NB4 (cell line): Measurements from ENCODE around the gene GRIK4.
A peak's percentile ranks its signal among the peaks of the same experiment; 100 is the strongest.

Experiments
- DNase-seq: peaks from one replicate; pipeline ENCODE4 v3.0.0; 2010; ENCODE audit warnings: low read depth
- H3K4me3 ChIP-seq: one replicate; pipeline ENCODE4 v1.5.1; 2011; ENCODE audit warnings: mild to moderate bottlenecking, low read depth, low read length, moderate library complexity
- MAX ChIP-seq: IDR thresholded peaks from 2 replicates; pipeline ENCODE4 v1.6.1; 2011; ENCODE audit warnings: low read depth, low read length
- MYC ChIP-seq: IDR thresholded peaks from 2 replicates; pipeline ENCODE4 v1.6.1; 2011; ENCODE audit warnings: low read depth, low read length
- POLR2A ChIP-seq: IDR thresholded peaks from 2 replicates; pipeline ENCODE4 v1.6.1; 2011; ENCODE audit warnings: mild to moderate bottlenecking; ENCODE audit not compliant: insufficient read length; ENCODE audit errors: extremely low read depth
- TF ChIP-seq, protein P1 (sequence below): IDR thresholded peaks from one replicate; pipeline ENCODE4 v1.5.1; 2012; ENCODE audit warnings: low read depth, low read length

Gene GRIK4

DNA sequence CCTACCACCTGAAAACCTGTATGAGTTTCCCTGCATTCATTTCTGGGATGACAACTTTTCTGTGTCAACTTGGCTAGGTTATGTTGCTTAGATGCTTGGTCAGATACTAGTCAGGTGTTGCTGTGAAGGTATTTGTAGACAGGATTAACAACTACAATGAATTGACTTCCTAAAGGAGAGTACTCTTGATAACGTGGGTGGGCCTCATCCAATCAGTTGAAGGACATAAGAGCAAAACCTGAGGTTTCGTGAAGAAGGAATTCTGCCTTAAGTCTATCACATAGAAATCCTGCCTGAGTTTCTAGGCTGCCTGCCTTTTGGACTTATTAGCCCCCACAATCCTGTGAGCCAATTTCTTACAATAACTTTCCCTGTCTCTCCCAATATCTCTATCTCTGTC is 431.2 kb downstream of the GRIK4 start:
- H3K4me3 ChIP-seq = no peak overlapping the region
- DNase-seq = no peak
- TF ChIP-seq, protein P1, sequence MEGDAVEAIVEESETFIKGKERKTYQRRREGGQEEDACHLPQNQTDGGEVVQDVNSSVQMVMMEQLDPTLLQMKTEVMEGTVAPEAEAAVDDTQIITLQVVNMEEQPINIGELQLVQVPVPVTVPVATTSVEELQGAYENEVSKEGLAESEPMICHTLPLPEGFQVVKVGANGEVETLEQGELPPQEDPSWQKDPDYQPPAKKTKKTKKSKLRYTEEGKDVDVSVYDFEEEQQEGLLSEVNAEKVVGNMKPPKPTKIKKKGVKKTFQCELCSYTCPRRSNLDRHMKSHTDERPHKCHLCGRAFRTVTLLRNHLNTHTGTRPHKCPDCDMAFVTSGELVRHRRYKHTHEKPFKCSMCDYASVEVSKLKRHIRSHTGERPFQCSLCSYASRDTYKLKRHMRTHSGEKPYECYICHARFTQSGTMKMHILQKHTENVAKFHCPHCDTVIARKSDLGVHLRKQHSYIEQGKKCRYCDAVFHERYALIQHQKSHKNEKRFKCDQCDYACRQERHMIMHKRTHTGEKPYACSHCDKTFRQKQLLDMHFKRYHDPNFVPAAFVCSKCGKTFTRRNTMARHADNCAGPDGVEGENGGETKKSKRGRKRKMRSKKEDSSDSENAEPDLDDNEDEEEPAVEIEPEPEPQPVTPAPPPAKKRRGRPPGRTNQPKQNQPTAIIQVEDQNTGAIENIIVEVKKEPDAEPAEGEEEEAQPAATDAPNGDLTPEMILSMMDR = no peak
- no peak for TF ChIP-seq POLR2A
- no peak for TF ChIP-seq MYC
- TF ChIP-seq MAX = no peak

- peak; percentile 19 for DNase-seq
- H3K4me3 ChIP-seq = no peak overlapping the region
Observed at GRCh38 chr11:120945042-120945441, 433.5 kb downstream of the GRIK4 start.

DNA sequence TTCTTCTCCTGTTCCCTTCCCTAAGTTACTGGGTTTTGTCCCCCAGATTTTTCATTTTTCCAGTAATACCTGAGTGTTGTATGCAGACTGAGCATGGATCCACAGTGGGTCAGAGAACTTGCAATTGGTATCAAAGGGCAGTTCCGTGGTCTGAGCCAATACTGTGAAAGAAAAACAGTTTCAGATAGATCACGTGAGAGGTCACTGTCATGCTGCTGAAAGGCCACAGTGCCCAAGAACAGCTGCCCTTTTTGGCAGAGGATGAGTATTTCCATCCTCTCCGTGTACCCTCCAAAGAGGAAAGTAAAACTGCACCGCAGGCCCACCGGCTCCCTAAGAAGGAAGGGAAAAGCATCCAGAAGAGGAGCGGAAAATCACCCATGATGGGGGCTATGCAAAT is 439.3 kb downstream of the GRIK4 start:
- TF ChIP-seq MAX = no peak
- TF ChIP-seq MYC = no peak
- TF ChIP-seq, protein P1 = no peak
- TF ChIP-seq POLR2A = no peak
- no peak for DNase-seq
- H3K4me3 ChIP-seq = no peak overlapping the region

More at GRCh38 chr11:120945042-120945441, 433.5 kb downstream of the GRIK4 start:
- TF ChIP-seq, protein P1 = peak; percentile 47
- no peak for TF ChIP-seq MAX
- no peak for TF ChIP-seq MYC

DNA sequence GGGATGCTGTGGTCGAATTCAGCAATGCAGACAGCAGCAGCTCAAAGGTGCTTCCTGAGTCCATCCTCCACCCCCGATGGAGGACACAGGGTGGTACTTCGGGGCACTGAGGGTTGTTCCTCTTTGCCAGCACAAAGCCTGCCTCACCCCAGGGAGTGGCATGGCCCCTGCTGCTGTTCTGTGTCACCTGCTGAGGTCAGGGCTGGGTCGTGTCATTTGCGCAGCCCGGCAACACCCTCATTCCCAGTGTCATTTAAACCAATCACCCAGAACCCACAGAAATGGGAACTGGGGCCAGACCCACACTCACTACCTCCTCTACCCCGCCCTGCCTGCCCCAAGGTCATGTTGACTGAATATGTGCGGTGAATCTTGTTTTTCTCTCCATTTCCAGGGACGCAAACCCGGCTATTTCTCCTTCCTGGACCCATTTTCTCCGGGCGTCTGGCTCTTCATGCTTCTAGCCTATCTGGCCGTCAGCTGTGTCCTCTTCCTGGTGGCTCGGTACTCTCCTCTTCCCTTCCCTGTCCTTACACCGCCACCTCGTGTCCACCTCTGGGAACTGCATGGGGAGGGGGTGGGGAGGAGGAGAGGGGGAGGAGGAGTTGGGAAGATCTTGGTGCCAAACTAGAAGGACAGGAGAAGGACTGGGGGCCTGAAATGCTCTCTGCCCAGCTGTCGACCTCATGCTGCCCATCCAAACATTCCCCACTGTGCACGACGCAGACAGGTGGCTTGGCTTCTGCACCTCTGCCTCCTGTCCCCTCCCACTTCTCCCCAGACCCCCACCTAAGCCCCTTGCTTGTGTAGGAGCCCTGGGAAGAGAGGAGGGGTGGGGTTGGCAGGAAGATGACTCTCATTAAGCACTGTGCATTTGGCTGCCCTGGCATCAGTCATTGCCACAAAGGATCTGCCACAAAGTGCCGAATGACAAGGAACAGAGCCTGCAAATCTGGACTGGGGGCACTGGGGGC is 441.2 kb downstream of the GRIK4 start:
- peak; percentile 76 for DNase-seq
- TF ChIP-seq MYC = no peak
- TF ChIP-seq, protein P1 = peak; percentile 88
- TF ChIP-seq MAX = peak; percentile 49; the same call in 1 of the 2 replicates
- no peak for TF ChIP-seq POLR2A
- H3K4me3 ChIP-seq = no peak overlapping the region

GRCh38 chr11:120954381-120954780 is 442.8 kb downstream of the GRIK4 start:
- DNase-seq = no peak
- no peak overlapping the region for H3K4me3 ChIP-seq
- TF ChIP-seq MAX = no peak
- TF ChIP-seq MYC = no peak
- no peak for TF ChIP-seq POLR2A
- TF ChIP-seq, protein P1 = no peak
